Spleen (tissue), 11 donors: ENCODE results near the gene ASCC3. TPM values are rescaled to one million over a fixed set of nuclear protein-coding genes. Genes with fewer than 3 reads are reported as not detected.

ENCODE experiments used
- DNase-seq: peaks from one replicate; pipeline ENCODE4 v3.0.0-alpha.2; 2020
- H3K27ac ChIP-seq, 8 donors: fragments of 200-600 bp; sonication (generic) in 7 of 8; 1 replicate in 4 of 8; 2 replicates in 4 of 8; pipeline versions ENCODE4 v1.5.0 to v1.8.0; 2016 to 2021; ENCODE audit warnings: inconsistent platforms in 4 of 8, mild to moderate bottlenecking in 4 of 8, moderate library complexity in 1 of 8
- H3K27me3 ChIP-seq, 7 donors: fragments of 200-600 bp; sonication (generic) in 6 of 7; replicated peaks in 1 of 7; 1 replicate in 4 of 7; 2 replicates in 3 of 7; pipeline versions ENCODE4 v1.5.0 to v1.8.0; 2016 to 2021; ENCODE audit warnings: inconsistent platforms in 3 of 7, mild to moderate bottlenecking in 1 of 7
- H3K36me3 ChIP-seq, 6 donors: fragments of 200-600 bp; sonication (generic) in 5 of 6; 1 replicate in 4 of 6; 2 replicates in 2 of 6; pipeline versions ENCODE4 v1.5.0 to v1.8.0; 2016 to 2021; ENCODE audit warnings: inconsistent platforms in 2 of 6
- H3K4me1 ChIP-seq, 6 donors: fragments of 200-600 bp; sonication (generic) in 5 of 6; 1 replicate in 3 of 6; 2 replicates in 3 of 6; pipeline versions ENCODE4 v1.5.0 to v1.8.0; 2016 to 2021; ENCODE audit warnings: inconsistent platforms in 3 of 6
- H3K4me3 ChIP-seq, 8 donors: fragments of 200-600 bp; sonication (generic) in 7 of 8; 1 replicate in 4 of 8; 2 replicates in 4 of 8; pipeline versions ENCODE4 v1.5.0 to v1.8.0; 2016 to 2021; ENCODE audit warnings: inconsistent platforms in 4 of 8, mild to moderate bottlenecking in 4 of 8, moderate library complexity in 2 of 8
- H3K9me3 ChIP-seq, 8 donors: fragments of 200-600 bp; sonication (generic) in 7 of 8; 1 replicate in 4 of 8; 2 replicates in 4 of 8; pipeline versions ENCODE4 v1.5.0 to v1.8.0; 2016 to 2021; ENCODE audit warnings: inconsistent platforms in 4 of 8
- CTCF ChIP-seq, 11 experiments: fragments of 200-600 bp in 7 of 11; fragments of 450-650 bp in 4 of 11; sonication (generic) in 4 of 11; IDR thresholded peaks in 8 of 11; conservative IDR thresholded peaks in 3 of 11; 1 replicate in 7 of 11; 2 replicates in 4 of 11; pipeline versions ENCODE4 v1.4.0 to v1.8.0; 2016 to 2021; ENCODE audit warnings: antibody characterized with exemption in 11 of 11, inconsistent platforms in 4 of 11, mild to moderate bottlenecking in 1 of 11
- POLR2A ChIP-seq, 3 donors: fragments of 450-650 bp; IDR thresholded peaks; one replicate each; pipeline ENCODE4 v1.5.1; 2017; ENCODE audit warnings: antibody characterized with exemption in 3 of 3, mild to moderate bottlenecking in 1 of 3
- POLR2AphosphoS5 ChIP-seq, 3 donors: sonication (generic); formaldehyde crosslinking; IDR thresholded peaks; one replicate each; pipeline ENCODE4 v1.5.1; 2017; ENCODE audit warnings: antibody characterized with exemption in 3 of 3
- WGBS, 5 donors: extraction: QIAGEN DNeasy Blood & Tissue Kit in 3 of 5; methylation state at CpG; one replicate each; pipeline versions ENCODE4 v1.1.5 to v1.1.7; 2013 to 2018; 5-methylcytosine and 5-hydroxymethylcytosine counted together
- intact Hi-C: fragments of 100-400 bp; cut with DNase I; formaldehyde crosslinking; loops from one replicate; pipeline ENCODE4 v1.15.0; 2023; ENCODE audit warnings: low total_unique reads
- polyA plus RNA-seq, 3 donors: library from polyadenylated mRNA; stranded (reverse); fragments of 200-250 nt; gene quantifications; one replicate each; pipeline ENCODE4 v1.2.1, GENCODE V29; 2013
- total RNA-seq, 7 donors: library from RNA; depleted of rRNA in 3 of 7; stranded (reverse); fragments of >200 nt in 3 of 7; fragmentation: NEBNext Ultra II Directional in 4 of 7; extraction: Animal tissue kit (Norgen Biotek cat#: 25700) in 4 of 7; gene quantifications; one replicate each; pipeline versions ENCODE4 v1.1.0 to v1.2.1, GENCODE V29; 2016 to 2021
- donor health status: healthy with polysubstance abuse.
- donor health status: DM: no; HTN: no; CAD: no; lungs with moderate emphysema.
- donor health status: DM: no; HTN: no; CAD: no.
- donor health status: Bipolar disorder and iron deficiency.
- donor health status: healthy.
- donor health status: DM: no; HTN: no; CAD: no.
- donor health status: DM: yes; HTN: yes; CAD: no.

The ASCC3 gene
- total and polyA plus RNA-seq, 10 donors: 7.9 to 52.4 (median 40.8) TPM

GRCh38 chr6:100503043-100503705 is 378.0 kb downstream of the ASCC3 start:
- Histone ChIP-seq H3K36me3 (peaks cover 0 to 14% (median 3%) of the 10 kb centered on the region in 6 donors), H3K27me3 (no peaks in the 10 kb centered on the region), H3K4me1 (no peaks in the 10 kb centered on the region), H3K27ac (no peak overlapping the region), H3K9me3 (peaks cover 0 to 18% (median 7%) of the 10 kb centered on the region in 8 donors), H3K4me3 (no peak overlapping the region)
- intact Hi-C loops: no loop called here
- no peak for TF ChIP-seq POLR2AphosphoS5 (IDR thresholded peaks at IDR 0.05)
- TF ChIP-seq POLR2A (IDR thresholded peaks at IDR 0.05): no peak
- TF ChIP-seq CTCF (IDR thresholded peaks at IDR 0.05 in 8 of 11, conservative IDR thresholded peaks at IDR 0.05 in 3 of 11): no peak
- DNase-seq: no peak

- Histone ChIP-seq H3K27ac (no peak overlapping the region), H3K27me3 (peaks cover 0 to 34% (median 4%) of the 10 kb centered on the region in 7 donors), H3K4me3 (no peak overlapping the region), H3K9me3 (peaks cover 0 to 23% (median 14%) of the 10 kb centered on the region in 8 donors), H3K4me1 (no peaks in the 10 kb centered on the region), H3K36me3 (no peaks in the 10 kb centered on the region)
- DNase-seq: no peak
- WGBS, 5 donors: 68 to 78% (median 75%) methylated on average over 6 of the region's 6 CpGs
- intact Hi-C loops: no loop called here
- no peak for TF ChIP-seq CTCF (IDR thresholded peaks at IDR 0.05 in 8 of 11, conservative IDR thresholded peaks at IDR 0.05 in 3 of 11)
- TF ChIP-seq POLR2A (IDR thresholded peaks at IDR 0.05): no peak
- TF ChIP-seq POLR2AphosphoS5 (IDR thresholded peaks at IDR 0.05): no peak
These were observed 387.8 kb downstream of the ASCC3 start for GRCh38 chr6:100493206-100493888.

- peaks cover 0 to 40% (median 4%) of the 10 kb centered on the region in 7 donors for H3K27me3 ChIP-seq
- peaks cover 0 to 13% (median 11%) of the 10 kb centered on the region in 8 donors for H3K9me3 ChIP-seq
- H3K4me1 ChIP-seq: no peaks in the 10 kb centered on the region
- 53 to 62% (median 56%) methylated on average over 13 of the region's 13 CpGs for WGBS, 5 donors
- intact Hi-C loops: no loop called here
- H3K4me3 ChIP-seq: no peak overlapping the region
- H3K36me3 ChIP-seq: no peaks in the 10 kb centered on the region
- no peak for TF ChIP-seq CTCF (IDR thresholded peaks at IDR 0.05 in 8 of 11, conservative IDR thresholded peaks at IDR 0.05 in 3 of 11)
- no peak for TF ChIP-seq POLR2A (IDR thresholded peaks at IDR 0.05)
- TF ChIP-seq POLR2AphosphoS5 (IDR thresholded peaks at IDR 0.05): no peak
- no peak for DNase-seq
- H3K27ac ChIP-seq: no peak overlapping the region
These were observed 389.0 kb downstream of the ASCC3 start for GRCh38 chr6:100491952-100492670.

- WGBS, 5 donors: 80 to 95% (median 90%) methylated on average over 2 of the region's 2 CpGs
- no peaks in the 10 kb centered on the region for H3K36me3 ChIP-seq
- H3K27ac ChIP-seq: no peak overlapping the region
- no peaks in the 10 kb centered on the region for H3K9me3 ChIP-seq
- H3K27me3 ChIP-seq: peaks cover 0 to 50% (median 4%) of the 10 kb centered on the region in 7 donors
- intact Hi-C loops: no loop called here
- TF ChIP-seq POLR2A (IDR thresholded peaks at IDR 0.05): no peak
- TF ChIP-seq CTCF (IDR thresholded peaks at IDR 0.05 in 8 of 11, conservative IDR thresholded peaks at IDR 0.05 in 3 of 11): no peak
- TF ChIP-seq POLR2AphosphoS5 (IDR thresholded peaks at IDR 0.05): no peak
- DNase-seq: no peak
- no peak overlapping the region for H3K4me3 ChIP-seq
- H3K4me1 ChIP-seq: no peaks in the 10 kb centered on the region
These were observed 391.1 kb downstream of the ASCC3 start for GRCh38 chr6:100490065-100490464.
